Breast epithelium (tissue), 4 donors: ENCODE measurements around the gene ZP3. TPM values are rescaled to one million over a fixed set of nuclear protein-coding genes. Genes with fewer than 3 reads are reported as not detected.
A peak's percentile ranks its signal among the peaks of the same experiment; 100 is the strongest.
"Not testable (repeated sequence)": the region's sequence is repeated elsewhere in the genome, so short reads cannot be mapped to it uniquely, and the experiment has no call there.

Experiments used
- DNase-seq, 2 donors: peaks; one replicate each; pipeline ENCODE4 v3.0.0-alpha.2; 2019; ENCODE audit warnings: low spot score in 2 of 2
- H3K27ac ChIP-seq, 2 donors: fragments of 200-600 bp; sonication (generic) in 1 of 2; one replicate each; pipeline ENCODE4 v1.5.1; 2016 to 2019; ENCODE audit warnings: mild to moderate bottlenecking in 1 of 2
- H3K27me3 ChIP-seq, 2 donors: fragments of 200-600 bp; sonication (generic) in 1 of 2; one replicate each; pipeline versions ENCODE4 v1.5.1 to v1.6.0; 2017 to 2019; ENCODE audit warnings: control low read depth in 1 of 2, mild to moderate bottlenecking in 1 of 2
- H3K36me3 ChIP-seq: fragments of 200-600 bp; one replicate; pipeline ENCODE4 v1.5.1; 2019
- H3K4me1 ChIP-seq, 2 donors: fragments of 200-600 bp; sonication (generic); one replicate each; pipeline ENCODE4 v1.5.1; 2016 to 2019; ENCODE audit warnings: control low read depth in 1 of 2
- H3K4me3 ChIP-seq, 3 donors: fragments of 200-600 bp; sonication (generic); 1 replicate in 2 of 3; 2 replicates in 1 of 3; pipeline ENCODE4 v1.5.1; 2016 to 2019; ENCODE audit warnings: mild to moderate bottlenecking in 3 of 3, moderate library complexity in 2 of 3
- H3K9me3 ChIP-seq, 2 donors: fragments of 200-600 bp; sonication (generic) in 1 of 2; one replicate each; pipeline ENCODE4 v1.5.1; 2016 to 2019; ENCODE audit warnings: control low read depth in 1 of 2
- POLR2A ChIP-seq: fragments of 450-650 bp; IDR thresholded peaks from one replicate; pipeline ENCODE4 v1.6.1; 2016; ENCODE audit warnings: antibody characterized with exemption, mild to moderate bottlenecking, moderate library complexity
- POLR2AphosphoS5 ChIP-seq, 3 donors: sonication (generic); formaldehyde crosslinking; IDR thresholded peaks; one replicate each; pipeline ENCODE4 v1.6.1; 2017; ENCODE audit warnings: antibody characterized with exemption in 3 of 3
- intact Hi-C: fragments of 100-400 bp; cut with DNase I; formaldehyde crosslinking; loops from one replicate; pipeline ENCODE4 v1.15.1; 2023; ENCODE audit warnings: low total_unique reads
- total RNA-seq, 3 donors: library from RNA; depleted of rRNA; stranded (reverse); fragments of >200 nt; gene quantifications; one replicate each; pipeline ENCODE4 v1.1.0, GENCODE V29; 2016
- TF ChIP-seq, protein P1 (sequence below), 3 donors: fragments of 450-650 bp; IDR thresholded peaks; one replicate each; pipeline ENCODE4 v1.5.1; 2016 to 2017; ENCODE audit warnings: antibody characterized with exemption in 3 of 3, mild to moderate bottlenecking in 3 of 3, moderate library complexity in 3 of 3

ZP3 gene
- total RNA-seq, 3 donors from 2014 or later: 1.4 to 2.9 (median 2.0) TPM

- Histone ChIP-seq H3K27ac (peak overlapping the region in 1 of 2 donors; percentile 36), H3K27me3 (no peaks in the 10 kb centered on the region), H3K36me3 (no peaks in the 10 kb centered on the region), H3K4me3 (peak overlapping the region; percentile 37 to 78 (median 63)), H3K9me3 (no peaks in the 10 kb centered on the region), H3K4me1 (no peaks in the 10 kb centered on the region)
- TF ChIP-seq POLR2AphosphoS5 (IDR thresholded peaks at IDR 0.05): peak in 1 of 3 donors; percentile 21
- TF ChIP-seq, protein P1, sequence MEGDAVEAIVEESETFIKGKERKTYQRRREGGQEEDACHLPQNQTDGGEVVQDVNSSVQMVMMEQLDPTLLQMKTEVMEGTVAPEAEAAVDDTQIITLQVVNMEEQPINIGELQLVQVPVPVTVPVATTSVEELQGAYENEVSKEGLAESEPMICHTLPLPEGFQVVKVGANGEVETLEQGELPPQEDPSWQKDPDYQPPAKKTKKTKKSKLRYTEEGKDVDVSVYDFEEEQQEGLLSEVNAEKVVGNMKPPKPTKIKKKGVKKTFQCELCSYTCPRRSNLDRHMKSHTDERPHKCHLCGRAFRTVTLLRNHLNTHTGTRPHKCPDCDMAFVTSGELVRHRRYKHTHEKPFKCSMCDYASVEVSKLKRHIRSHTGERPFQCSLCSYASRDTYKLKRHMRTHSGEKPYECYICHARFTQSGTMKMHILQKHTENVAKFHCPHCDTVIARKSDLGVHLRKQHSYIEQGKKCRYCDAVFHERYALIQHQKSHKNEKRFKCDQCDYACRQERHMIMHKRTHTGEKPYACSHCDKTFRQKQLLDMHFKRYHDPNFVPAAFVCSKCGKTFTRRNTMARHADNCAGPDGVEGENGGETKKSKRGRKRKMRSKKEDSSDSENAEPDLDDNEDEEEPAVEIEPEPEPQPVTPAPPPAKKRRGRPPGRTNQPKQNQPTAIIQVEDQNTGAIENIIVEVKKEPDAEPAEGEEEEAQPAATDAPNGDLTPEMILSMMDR (IDR thresholded peaks at IDR 0.05): no peak
- TF ChIP-seq POLR2A: no peak
- intact Hi-C loops: no loop called here
- DNase-seq: peak; percentile 67 to 81
Measured at GRCh38 chr7:76397409-76398183, 27.2 kb upstream of the ZP3 start.

DNA sequence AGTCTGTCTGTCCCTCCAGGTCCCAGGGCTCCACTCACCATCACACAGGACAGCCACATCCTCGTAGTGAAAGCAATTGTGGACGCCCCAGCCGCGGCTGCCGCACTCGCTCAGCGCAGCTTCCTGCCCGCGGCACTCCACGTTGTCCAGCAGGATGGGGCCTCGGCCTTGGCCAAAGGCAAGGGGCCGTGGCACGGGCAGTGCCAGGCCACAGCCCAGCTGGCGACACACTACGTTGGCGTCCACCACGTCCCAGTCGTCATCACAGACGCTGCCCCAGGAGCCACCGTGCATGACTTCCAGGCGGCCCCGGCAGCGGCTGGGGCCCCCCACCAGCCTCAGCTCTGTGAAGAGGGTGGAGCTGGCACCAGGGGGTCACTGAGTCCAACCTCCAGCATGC lies 24.5 kb upstream of the ZP3 start:
- Histone ChIP-seq H3K27ac (no peak overlapping the region), H3K9me3 (no peaks in the 10 kb centered on the region), H3K4me3 (no peak overlapping the region), H3K27me3 (no peaks in the 10 kb centered on the region), H3K36me3 (no peaks in the 10 kb centered on the region), H3K4me1 (no peaks in the 10 kb centered on the region)
- no peak for TF ChIP-seq POLR2A
- TF ChIP-seq, protein P1 (IDR thresholded peaks at IDR 0.05): no peak
- no peak for TF ChIP-seq POLR2AphosphoS5 (IDR thresholded peaks at IDR 0.05)
- intact Hi-C loops: no loop called here
- DNase-seq: no peak

GRCh38 chr7:76403097-76403496 lies 21.7 kb upstream of the ZP3 start:
- not testable (repeated sequence) for H3K27ac ChIP-seq

GRCh38 chr7:76403780-76404494 lies 20.8 kb upstream of the ZP3 start:
- intact Hi-C loops: no loop called here
- no peak for TF ChIP-seq POLR2A
- TF ChIP-seq, protein P1 (IDR thresholded peaks at IDR 0.05): no peak
- TF ChIP-seq POLR2AphosphoS5 (IDR thresholded peaks at IDR 0.05): no peak
- DNase-seq: no peak
- H3K4me3 ChIP-seq: no peak overlapping the region
- no peak overlapping the region for H3K27ac ChIP-seq
- H3K36me3 ChIP-seq: no peaks in the 10 kb centered on the region
- H3K27me3 ChIP-seq: no peaks in the 10 kb centered on the region
- H3K9me3 ChIP-seq: no peaks in the 10 kb centered on the region
- H3K4me1 ChIP-seq: no peaks in the 10 kb centered on the region

More at GRCh38 chr7:76403097-76403496, 21.7 kb upstream of the ZP3 start:
- intact Hi-C loops, DNase-seq, H3K27me3 ChIP-seq, H3K4me1 ChIP-seq, H3K9me3 ChIP-seq, H3K4me3 ChIP-seq, H3K36me3 ChIP-seq: not testable (repeated sequence)

DNA sequence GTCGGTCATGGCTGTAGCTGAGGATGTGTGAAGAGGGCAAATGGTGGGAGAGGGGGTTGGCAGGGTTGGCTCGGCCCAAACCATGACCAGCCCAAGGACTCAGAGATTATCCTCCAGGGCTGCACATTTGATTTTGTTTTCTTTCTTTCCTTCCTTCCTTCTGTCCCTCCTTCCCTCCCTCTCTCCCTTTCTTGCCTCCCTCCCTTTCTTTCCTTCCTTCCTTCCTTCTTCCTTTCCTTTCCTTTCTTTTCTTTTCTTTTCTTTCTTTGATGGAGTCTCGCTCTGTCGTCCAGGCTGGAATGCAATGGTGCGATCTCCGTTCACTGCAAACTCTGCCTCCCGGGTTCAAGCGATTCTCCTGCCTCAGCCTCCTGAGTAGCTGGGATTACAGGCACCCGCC lies 19.0 kb upstream of the ZP3 start:
- intact Hi-C loops: no loop called here
- DNase-seq: no peak
- Histone ChIP-seq H3K4me3 (no peak overlapping the region), H3K27ac (no peak overlapping the region), H3K36me3 (no peaks in the 10 kb centered on the region), H3K9me3 (no peaks in the 10 kb centered on the region), H3K4me1 (no peaks in the 10 kb centered on the region), H3K27me3 (no peaks in the 10 kb centered on the region)
- TF ChIP-seq POLR2A (no peak), POLR2AphosphoS5 (IDR thresholded peaks at IDR 0.05) (no peak)
- TF ChIP-seq, protein P1 (IDR thresholded peaks at IDR 0.05): no peak
